COLO668 (cell line): Measurements from ENCODE around the gene SELENOW.
"Not testable (repeated sequence)": the region's sequence is repeated elsewhere in the genome, so short reads cannot be mapped to it uniquely, and the experiment has no call there.

Source experiments
- DNase-seq: peaks from one replicate; lab custom pipeline; 2025; ENCODE audit not compliant: unreplicated experiment; lab: John Stamatoyannopoulos, UW

SELENOW gene

GRCh38 chr19:47780215-47780551 lies 1.7 kb downstream of the SELENOW start:
- no peak for DNase-seq

DNA sequence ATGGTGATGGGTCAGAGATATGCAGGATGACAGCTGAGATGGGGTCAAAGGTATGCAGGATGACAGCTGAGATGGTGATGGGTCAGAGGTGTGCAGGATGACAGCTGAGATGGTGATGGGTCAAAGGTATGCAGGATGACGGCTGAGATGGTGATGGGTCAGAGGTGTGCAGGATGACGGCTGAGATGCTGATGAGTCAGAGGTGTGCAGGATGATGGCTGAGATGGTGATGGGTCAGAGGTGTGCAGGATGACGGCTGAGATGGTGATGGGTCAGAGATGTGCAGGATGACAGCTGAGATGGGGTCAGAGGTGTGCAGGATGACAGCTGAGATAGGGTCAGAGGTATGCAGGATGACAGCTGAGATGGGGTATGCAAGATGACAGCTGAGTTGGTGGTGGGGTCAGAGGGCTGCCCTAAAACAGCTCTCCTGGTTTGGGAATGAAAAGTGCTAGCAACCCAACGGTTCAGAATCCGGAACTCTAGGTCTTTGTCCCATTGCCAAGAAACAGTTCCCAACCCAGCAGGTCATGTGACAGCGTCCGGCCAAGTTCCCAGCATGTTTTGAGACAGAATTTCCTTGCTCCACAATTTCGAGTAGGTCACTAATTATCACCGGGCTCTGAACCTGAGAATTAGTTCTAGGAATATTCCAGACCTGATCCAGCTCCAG lies 3.2 kb downstream of the SELENOW start:
- no peak for DNase-seq

GRCh38 chr19:47786566-47786965 lies 8.1 kb downstream of the SELENOW start:
- DNase-seq: no peak

- not testable (repeated sequence) for DNase-seq
Measured at GRCh38 chr19:47787307-47787706, 8.8 kb downstream of the SELENOW start.

GRCh38 chr19:47789811-47790210 lies 11.3 kb downstream of the SELENOW start:
- not testable (repeated sequence) for DNase-seq

- DNase-seq: peak; percentile 74
Measured at GRCh38 chr19:47790398-47790814, 11.9 kb downstream of the SELENOW start.

DNA sequence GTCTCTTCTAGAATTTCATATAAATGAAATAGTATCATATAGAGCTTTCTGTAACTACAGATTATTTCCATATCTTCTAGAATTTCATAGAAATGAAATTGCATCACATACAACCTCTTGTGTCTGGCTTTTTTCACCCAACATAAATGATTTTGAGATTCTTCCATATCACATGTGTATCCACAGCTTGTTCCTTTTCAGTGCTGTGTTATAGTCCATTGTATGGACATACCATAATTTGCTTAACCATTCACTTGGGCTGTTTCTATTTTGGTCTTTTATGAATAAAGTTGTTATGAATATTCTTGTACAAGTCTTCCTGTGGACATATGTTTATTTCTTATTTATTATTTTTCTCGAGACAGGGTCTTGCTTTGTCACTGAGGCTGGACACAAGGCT lies 14.1 kb downstream of the SELENOW start:
- no peak for DNase-seq

DNA sequence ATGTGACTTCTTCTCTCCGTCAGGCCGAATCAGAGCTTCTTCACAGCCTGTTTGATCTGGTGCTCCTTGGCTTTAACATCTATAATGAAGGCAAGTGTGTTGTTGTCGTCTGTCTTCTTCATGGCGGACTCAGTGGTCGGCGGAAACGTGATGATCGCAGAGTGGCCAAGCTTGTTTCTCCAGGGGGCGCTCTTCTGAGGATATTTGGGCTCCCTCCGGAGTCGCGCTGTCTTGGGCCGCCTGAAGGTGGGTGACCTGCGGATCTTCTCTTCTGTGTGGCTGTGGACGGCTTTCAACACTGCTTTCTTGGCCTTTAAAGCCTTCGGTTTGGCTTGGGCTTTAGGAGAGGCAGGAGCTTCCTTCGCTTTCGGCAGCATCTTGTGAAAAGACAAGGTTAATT lies 16.0 kb downstream of the SELENOW start:
- DNase-seq: no peak

DNA sequence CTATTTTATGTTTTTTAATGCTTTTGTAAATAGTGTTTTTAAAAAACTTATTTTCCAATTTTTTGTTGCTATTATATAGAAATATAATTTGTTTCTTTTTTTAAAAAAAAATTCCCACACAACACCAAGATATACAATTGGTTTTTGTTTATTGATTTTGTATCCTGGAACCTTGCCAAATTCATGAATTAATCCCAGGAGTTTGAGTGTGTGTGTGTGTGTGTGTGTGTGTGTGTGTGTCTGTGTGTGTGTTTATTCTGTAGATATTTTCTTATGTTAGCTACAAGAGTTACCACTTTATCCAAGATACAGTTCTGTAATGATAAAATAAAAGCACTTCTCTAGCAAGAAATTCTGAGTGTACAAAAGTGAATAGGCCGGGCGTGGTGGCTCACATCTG lies 18.3 kb downstream of the SELENOW start:
- no peak for DNase-seq

DNA sequence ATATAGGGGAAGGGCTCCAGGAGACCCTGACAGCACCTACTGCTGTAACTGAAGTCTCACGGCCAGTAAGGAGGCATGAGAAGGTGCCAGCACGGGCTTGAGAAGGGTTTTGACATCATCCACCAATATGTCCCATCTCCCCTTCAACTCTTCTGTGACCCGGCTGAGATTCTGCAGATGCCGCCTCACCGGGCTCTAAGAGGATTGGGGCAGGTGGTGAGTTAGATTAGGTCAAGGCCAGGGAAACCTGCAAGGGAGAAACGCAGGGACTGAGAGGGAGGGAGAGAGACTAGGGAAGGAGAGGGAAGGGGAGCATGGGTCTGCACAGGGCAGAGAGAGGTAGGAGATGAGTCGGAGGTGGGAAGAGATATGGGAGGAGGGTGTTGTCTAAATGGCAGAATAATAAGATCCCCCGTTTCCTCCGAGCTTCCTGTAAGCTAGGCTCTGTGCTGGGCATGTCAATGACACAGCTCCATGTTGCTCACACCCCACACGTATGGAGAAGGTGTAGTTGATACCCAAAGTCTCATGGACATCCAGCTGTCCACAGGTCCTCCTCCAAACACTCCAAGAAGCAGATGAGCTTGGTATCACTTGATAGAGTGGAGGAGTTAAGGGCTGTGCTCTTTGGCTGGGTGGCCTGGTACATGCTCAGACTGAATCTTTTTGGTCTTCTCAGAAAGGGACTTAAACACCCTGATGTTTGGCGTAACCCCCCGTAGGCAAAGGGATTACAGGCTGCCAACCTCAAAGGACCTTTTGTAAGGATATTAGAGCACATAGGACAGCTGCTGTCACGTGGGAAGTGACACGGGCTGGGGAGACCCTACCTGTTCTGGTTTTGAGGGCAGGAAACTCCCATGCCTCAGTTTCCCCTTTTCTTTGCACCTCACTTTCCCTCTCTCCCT lies 19.7 kb downstream of the SELENOW start:
- DNase-seq: no peak

DNA sequence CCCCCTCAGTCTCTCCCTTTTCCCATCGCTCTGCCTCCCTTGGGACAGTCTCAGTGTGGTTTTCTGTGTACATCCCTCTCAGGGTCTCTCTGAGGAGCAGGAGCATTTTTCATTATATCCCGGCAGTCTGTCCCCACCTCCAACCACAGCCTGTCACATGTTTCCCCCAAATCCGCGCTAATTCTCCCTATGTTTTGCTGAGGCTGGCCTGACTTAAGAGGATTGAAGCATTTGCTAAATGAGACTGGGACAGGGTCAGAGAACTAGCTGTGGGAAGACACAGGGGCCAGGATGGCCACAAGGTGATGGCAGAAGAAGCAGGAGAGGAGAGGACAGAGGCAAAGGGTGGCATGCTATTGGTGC lies 20.4 kb downstream of the SELENOW start:
- no peak for DNase-seq

DNA sequence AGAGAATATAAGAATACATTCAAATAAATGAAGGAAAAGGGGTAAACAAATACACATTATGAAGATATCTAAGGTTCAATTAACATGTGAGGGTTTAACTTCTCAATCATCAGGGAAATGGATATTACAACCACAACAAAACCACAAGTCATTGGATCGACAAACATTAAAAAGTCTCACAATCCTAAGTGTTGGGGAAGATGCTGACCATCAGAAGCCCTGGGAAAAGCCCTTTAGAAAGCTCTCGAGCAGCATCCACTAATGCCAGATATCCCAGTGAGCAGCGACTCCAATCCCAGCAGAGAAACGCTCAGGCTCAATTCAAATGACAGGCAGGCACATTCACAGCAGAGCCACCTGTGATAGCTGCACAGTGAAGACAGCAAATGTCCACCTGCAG lies 22.8 kb downstream of the SELENOW start:
- no peak for DNase-seq

GRCh38 chr19:47802521-47803043 lies 24.1 kb downstream of the SELENOW start:
- no peak for DNase-seq

- DNase-seq: not testable (repeated sequence)
Measured at GRCh38 chr19:47803148-47803547, 24.6 kb downstream of the SELENOW start.

- not testable (repeated sequence) for DNase-seq
Measured at GRCh38 chr19:47803671-47804070, 25.2 kb downstream of the SELENOW start.

DNA sequence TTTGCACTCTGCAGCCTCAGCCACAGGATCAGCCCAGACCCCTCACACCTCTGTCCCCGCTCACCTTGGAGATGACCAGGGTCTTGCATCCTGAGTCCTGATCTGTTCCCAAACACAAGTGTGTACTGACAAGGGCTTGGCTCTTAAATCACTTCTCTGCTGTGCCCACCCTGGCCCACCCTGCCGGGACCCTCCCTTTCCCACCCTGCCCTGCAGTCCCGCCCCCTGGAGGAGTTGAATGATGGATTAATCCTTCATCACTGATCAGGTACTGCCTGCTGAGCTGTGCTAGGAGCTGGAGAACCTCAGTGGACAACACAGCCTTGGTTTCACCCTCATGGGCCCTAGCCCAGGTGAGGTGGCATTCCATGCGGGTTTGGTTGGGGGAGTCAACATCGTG lies 25.9 kb downstream of the SELENOW start, which contains the start of gene TPRX1:
TPRX1 (minus strand) TSS at position 101 of the 400 bp plus-strand sequence; CDS start at position 89, 12 bp downstream.
- DNase-seq: not testable (repeated sequence)

DNA sequence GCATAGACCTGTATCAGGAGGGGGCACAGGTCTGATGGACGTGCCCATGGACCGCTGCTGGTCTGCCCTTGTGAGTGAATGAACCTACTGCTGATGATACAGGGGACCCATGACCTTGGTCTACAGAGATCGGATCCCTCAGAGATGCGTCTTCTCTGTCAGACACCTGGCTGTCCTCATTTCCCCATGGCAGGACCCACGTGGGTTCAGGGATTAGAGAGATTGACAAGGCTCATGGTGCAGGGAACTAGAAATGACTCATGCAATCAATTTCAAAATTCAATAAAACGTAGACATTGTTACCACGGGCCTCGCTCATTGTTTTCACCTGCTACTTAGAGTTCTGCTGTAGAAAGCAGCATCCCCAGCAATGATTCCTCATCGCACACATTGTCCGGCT lies 26.8 kb downstream of the SELENOW start:
- DNase-seq: no peak

GRCh38 chr19:47806435-47806834 lies 27.9 kb downstream of the SELENOW start:
- DNase-seq: no peak

GRCh38 chr19:47813304-47813994 lies 34.9 kb downstream of the SELENOW start:
- DNase-seq: peak; percentile 65

DNA sequence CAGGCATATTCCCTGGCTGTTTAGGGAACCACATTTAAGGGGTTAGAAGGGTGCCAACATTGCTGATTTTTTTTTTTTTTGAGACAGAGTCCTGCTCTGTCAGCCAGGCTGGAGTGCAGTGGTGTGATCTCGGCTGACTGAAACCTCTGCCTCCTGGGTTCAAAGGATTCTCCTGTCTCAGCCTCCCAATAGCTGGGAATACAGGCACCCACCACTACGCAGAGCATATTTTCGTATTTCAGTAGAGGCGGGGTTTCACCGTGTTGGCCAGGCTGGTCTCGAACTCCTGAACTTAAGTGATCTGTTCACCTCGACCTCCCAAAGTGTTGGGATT lies 35.5 kb downstream of the SELENOW start:
- no peak for DNase-seq

- DNase-seq: not testable (repeated sequence)
Measured at GRCh38 chr19:47816270-47816669, 37.8 kb downstream of the SELENOW start.

DNA sequence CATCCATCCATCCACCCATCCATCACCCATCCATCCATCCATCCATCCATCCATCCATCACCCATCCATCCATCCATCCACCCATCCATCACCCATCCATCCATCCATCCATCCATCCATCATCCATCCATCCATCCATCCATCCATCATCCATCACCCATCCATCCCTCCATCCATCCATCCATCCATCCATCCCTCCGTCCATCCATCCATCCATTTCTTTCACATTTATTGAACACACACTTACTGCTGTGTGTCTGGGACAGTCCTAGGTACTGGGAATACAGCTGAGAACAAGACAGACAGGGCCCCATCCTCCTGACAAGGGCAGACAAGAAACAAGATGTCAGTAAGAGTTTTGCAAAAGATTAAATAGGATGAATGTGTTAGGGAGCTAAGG lies 39.7 kb downstream of the SELENOW start:
- DNase-seq: not testable (repeated sequence)
